ENCODE measurements around the gene SST.

SST gene

DNA sequence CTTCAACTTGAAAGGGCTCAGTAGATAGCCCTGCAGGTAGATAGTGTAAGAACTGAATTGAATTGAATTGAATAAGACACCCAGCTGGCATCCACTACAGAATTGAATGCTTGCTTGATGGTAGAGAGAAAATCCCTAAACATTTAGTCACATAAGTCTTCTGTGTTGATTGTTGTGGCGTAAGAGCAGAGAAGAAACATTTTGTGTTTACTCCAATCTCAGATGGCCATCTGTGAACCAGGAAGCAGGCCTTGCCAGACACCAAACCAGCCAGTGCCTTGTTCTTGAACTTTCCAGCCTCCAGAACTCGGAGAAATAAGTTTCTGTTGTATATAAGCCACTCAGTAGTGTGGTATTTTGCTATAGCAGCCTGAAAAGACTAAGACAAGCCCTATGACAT is 43.6 kb downstream of the SST start:
- DNase-seq = no peak

DNA sequence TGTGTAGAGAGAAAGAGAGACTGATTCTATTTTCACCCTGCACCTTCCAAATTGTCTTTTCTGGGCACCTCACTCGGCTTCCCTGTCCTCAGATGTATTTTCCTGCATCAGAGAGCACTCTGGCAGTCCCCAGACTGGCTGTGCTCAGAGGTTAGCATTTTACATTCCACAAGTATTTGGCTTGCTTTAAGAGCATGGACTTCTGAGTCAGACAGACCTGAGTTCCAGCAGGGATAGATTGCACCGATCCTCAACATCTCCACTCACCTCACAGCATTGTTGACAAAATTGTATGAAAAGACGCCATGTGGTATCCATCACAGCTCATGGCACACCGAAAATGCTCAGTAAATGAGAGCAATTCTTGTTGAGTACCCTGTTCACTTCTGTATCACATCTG is 45.6 kb downstream of the SST start:
- DNase-seq = no peak

DNA sequence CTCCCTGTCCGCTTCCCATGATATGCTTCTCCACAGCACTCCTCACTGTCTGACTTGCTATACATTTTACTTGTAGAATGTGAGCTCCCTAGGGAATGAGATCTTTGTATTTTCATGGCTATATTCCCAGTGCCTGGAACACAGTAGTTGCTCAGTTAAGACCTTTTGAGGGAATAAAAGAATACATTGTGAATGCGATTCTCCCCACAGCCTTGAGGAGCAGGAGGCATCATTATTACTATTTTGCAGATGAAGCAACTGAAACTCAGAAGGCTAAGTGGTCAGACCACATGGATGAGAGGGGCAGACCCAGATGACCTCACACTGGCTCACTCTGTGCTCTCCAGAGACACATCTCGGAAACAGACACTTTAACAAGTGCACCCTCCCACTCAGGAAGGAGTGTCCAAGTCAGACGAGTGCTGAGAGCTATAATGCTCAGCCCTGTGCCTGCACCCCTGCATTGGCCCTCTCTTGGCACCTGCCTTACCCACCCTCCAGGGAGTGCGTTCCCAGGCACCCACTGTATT is 46.8 kb downstream of the SST start:
- DNase-seq = no peak

DNA sequence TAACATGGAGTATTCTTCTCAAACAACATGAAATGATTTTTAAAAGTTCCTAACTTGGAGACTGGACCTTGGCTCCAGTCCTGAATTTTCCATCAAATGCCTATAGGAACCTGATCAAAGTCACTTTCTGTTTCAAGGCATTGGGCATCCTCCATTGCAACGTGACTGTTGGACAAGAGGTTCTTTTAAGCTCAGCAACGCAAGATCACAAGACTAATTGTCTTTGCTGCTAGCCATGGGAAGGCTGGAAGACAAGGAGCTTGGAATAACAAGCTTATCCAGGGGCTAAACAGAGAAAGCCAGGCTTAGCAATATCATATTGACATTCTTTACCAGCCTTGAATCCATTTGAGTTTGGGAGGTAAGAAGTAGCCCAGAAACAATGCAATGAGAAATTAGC is 48.3 kb downstream of the SST start:
- DNase-seq = no peak

DNA sequence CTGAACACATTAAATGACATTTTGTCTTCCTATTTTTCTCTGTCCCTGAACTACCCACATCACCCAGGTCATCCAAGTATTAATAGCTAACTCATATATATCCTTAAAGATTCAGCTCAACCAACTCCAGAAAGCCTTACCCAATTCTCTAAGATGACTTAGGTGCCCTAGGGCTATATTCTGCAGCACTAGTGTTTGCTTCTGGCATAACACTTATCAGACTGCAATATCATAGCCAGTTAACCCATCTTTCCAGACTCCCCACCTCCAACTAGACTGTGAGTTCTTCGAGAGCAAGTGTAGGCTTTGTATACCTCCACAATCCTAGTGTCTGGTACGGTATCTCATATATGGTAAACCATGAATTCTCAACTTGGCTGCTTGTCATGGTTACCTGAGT is 50.7 kb downstream of the SST start:
- DNase-seq = no peak

All from effector CD8-positive, alpha-beta T cell (primary cell).